Measurements from ENCODE around the gene PLA2G15.
A peak's percentile ranks its signal among the peaks of the same experiment; 100 is the strongest.

PLA2G15 gene

DNA sequence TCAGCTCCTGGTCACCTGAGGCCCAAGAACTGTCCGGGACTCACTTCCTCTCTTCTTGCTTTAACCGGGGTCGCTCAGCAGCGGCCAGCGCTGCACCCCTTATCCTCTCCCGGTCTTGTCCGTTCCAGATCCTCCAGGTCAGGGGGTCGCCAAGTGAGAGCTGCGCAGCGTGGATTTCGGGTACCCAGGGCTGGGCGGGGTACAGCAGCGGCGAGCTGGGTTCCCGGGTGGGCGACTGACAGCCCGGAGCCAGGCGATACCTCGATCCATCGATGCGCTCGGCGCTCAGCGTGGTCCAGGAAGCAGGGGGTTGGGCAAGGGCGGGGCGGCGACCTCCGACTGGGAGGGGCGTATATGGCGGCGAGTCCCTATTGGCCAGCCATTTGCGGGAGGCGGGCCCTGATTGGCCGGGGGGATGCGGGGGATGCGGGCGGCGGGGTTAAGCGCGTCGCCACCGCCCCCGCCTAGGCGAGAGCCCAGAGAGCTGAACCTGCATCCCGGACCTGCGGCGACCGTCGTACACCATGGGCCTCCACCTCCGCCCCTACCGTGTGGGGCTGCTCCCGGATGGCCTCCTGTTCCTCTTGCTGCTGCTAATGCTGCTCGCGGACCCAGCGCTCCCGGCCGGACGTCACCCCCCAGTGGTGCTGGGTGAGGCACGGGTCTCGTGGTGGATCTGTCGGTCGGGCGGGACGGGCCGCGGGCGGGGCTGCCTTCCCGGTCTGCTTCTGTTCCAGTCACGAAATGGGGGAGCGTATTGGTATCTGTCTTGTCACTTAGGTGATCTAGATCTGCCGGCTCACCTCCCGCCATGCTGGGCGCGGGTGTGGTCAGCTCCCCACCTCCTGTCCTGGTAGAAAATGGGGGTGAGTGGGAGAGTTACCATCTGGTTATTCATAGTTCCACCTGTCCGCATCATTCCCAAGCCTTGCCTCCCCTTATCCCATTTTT lies at the start of gene PLA2G15:
TSS of gene PLA2G15 (plus strand) at position 471 of the 951 bp plus-strand sequence. CDS start at position 525, 54 bp downstream.
- peak; percentile 93 for FAIRE-seq
- DNase-seq (ENCODE audit: insufficient read length, low spot score), result peak; percentile 94

DNA sequence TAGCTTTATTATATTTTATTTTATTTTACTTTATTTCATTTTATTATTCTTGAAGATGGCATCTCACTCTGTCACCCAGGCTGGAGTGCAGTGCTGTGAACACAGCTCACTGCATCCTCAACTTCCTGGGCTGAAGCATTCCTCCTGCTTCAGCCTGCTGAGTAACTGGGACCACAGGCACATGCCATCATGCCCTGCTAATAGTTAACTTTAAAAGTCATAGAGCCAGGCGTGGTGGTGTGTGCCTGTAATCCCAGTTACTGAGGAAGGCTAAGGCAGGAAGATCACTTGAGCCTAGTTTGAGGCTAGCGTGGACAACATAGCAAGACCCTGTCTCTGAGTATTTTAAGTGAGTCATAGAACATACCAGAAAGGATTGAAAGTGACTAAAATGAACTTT lies 47.9 kb upstream of the PLA2G15 start:
- no peak for FAIRE-seq
- DNase-seq (ENCODE audit: insufficient read length, low spot score), result no peak

DNA sequence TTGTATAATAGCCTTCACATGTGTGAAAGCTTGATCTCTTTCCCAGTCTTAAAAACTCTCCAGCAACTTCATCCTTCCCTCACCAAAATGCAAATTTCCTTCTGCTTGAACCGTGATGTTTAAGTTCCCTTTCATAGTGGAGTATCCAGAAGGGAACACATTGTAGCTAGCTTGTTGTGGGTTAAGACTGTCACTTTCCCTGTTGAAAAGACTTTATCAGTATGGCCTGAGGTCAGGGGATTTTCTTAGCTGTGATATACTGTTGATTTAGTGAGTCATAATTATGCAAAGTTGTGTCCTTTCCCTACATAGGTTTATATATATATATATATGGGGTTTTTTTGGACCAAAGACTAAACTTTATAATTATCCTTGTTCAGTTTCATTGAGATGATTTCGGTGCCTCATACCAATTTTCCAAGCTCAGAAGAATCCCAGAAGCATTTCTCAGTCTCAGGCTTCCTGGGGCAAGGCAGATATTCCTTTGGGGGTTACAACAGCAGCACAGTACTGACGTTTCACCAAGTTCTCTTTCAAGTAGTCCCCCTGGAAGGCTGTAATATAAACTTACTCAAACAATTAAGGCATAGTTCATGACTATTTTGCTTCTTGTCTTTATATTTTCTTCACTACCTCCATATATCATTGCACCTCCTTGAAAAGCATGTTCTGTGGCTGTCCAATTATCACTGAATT lies 44.9 kb upstream of the PLA2G15 start:
- peak; percentile 13 for FAIRE-seq
- peak; percentile 32 for DNase-seq (ENCODE audit: insufficient read length, low spot score)

- no peak for DNase-seq (ENCODE audit: insufficient read length, low spot score)
- no peak for FAIRE-seq
Measured at GRCh38 chr16:68202091-68202519, 43.1 kb upstream of the PLA2G15 start.

GRCh38 chr16:68206245-68206644 lies 38.9 kb upstream of the PLA2G15 start:
- FAIRE-seq (no peak), DNase-seq (ENCODE audit: insufficient read length, low spot score) (no peak)

GRCh38 chr16:68214726-68215125 lies 30.4 kb upstream of the PLA2G15 start:
- no peak for FAIRE-seq
- no peak for DNase-seq (ENCODE audit: insufficient read length, low spot score)

- no peak for FAIRE-seq
- DNase-seq (ENCODE audit: insufficient read length, low spot score), result no peak
Measured at GRCh38 chr16:68215302-68215701, 29.9 kb upstream of the PLA2G15 start.

- DNase-seq (ENCODE audit: insufficient read length, low spot score), result no peak
- no peak for FAIRE-seq
Measured at GRCh38 chr16:68216240-68216639, 28.9 kb upstream of the PLA2G15 start.

GRCh38 chr16:68217506-68217905 lies 27.7 kb upstream of the PLA2G15 start:
- no peak for DNase-seq (ENCODE audit: insufficient read length, low spot score)
- FAIRE-seq, result no peak

GRCh38 chr16:68219725-68220351 lies 25.3 kb upstream of the PLA2G15 start:
- DNase-seq (ENCODE audit: insufficient read length, low spot score), result no peak
- FAIRE-seq, result no peak

DNA sequence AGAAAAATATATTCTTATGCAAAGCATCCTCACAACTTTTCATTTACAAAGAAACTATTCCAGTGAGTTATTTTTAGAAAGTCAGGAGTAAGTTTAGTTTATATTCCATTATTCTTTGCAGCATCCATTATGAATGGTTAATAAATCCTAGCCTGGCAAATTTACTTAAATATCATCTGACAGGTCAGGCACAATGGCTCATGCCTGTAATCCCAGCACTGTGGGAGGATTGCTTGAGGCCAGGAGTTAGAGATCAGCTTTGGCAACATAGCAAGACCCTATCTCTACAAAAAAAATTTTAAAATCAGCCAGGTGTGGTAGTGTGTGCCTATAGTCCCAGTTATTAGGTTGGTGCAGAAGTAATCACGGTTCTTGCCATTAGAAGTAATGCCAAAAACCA lies 22.1 kb upstream of the PLA2G15 start:
- no peak for FAIRE-seq
- no peak for DNase-seq (ENCODE audit: insufficient read length, low spot score)

DNA sequence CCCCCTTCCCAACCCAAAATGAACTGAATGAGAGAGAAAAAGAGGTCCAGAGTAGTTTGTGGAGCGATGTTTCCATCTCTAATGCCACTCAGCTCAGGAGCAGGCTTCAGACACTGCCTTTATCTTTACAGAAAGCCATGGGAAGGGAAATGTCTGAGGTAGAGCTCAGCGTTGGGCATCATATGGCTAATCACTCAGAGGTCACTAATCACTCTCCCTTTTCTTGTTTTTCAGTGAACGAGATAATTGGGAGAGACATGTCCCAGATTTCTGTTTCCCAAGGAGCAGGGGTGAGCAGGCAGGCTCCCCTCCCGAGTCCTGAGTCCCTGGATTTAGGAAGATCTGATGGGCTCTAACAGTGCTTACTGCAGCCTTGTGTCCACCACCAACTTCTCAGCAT lies 19.1 kb upstream of the PLA2G15 start:
- no peak for DNase-seq (ENCODE audit: insufficient read length, low spot score)
- FAIRE-seq, result no peak

DNA sequence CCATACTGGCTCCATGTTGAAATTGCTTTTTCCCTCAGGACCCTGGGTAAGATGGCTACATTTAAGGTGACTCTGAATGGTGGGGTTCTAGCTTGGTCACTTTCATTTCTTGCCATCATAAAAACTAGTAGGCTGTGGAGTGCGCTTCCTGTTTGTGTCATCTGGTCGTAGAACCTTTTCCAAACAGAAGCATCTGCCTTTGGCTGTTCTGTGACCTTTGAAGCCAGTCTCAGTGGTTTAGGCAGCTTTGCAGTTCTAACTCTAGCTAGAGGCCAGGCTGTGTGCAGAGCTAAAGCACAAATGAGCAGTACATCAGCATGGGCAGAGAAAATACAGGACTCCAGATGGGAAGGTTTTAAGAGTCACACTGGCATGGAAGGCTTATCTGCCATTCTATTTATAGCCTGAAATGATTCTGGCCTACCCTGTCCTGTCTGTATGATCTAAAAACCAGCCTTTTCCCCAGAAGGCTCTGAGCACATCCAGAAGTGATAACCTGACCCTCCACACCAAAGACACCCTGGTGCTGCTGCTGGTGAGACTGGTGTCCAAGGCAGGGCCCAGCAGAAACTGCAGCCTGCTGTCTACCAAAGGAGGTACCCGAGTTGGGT lies 17.9 kb upstream of the PLA2G15 start:
- DNase-seq (ENCODE audit: insufficient read length, low spot score), result no peak
- FAIRE-seq, result no peak

DNA sequence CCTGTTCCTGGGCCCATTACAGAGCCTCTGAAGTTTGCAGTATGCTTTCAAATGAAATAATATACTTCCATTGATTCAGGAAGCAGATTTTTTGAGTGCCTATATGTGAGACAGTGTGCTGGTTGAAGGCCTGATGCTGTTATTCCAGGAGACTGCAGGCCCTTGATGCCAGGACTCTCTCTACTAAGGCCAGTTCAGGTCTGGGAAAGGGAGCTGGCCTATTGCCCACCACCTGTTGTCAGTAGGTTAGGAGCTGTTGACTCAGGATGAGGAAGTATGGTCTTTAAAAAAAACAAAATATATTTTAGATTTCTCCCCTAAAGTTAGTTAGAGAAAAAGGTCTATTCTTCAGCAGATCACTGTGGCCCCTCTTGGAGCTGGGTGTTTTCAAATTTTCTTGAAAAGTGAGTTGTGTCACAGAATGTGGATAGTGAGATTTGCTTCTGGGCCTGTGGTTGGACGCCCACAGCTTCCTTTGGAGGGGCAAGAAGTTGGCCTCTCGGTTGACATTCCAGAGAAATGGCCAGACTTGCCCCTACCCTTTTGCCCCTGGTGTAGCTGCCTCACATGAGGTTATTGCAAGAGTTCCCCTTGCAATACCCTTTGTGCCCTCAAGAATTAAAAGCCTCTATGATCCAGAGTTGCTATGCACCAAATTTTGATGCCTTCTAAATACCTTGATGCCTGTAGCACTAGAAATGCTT lies 17.2 kb upstream of the PLA2G15 start:
- no peak for DNase-seq (ENCODE audit: insufficient read length, low spot score)
- FAIRE-seq, result no peak

DNA sequence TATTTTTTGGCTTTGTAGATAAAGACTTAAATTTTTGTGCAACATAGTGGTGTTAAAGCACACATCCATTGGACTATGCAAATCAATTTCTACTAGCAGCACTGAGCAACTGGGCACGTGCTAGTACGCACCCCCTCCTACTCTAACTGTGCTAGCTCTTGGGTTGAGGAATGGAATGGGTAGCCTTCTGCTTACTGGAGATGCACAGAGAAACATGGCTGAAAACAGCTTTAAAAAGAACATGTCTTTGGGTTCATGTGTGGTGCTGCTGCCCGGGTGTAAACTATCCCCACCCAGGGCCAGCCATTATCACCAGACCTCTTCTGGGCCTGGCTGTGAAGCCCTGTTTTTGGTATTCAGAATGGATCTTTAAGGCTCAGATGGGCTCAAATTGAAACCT lies 16.5 kb upstream of the PLA2G15 start:
- no peak for FAIRE-seq
- no peak for DNase-seq (ENCODE audit: insufficient read length, low spot score)

DNA sequence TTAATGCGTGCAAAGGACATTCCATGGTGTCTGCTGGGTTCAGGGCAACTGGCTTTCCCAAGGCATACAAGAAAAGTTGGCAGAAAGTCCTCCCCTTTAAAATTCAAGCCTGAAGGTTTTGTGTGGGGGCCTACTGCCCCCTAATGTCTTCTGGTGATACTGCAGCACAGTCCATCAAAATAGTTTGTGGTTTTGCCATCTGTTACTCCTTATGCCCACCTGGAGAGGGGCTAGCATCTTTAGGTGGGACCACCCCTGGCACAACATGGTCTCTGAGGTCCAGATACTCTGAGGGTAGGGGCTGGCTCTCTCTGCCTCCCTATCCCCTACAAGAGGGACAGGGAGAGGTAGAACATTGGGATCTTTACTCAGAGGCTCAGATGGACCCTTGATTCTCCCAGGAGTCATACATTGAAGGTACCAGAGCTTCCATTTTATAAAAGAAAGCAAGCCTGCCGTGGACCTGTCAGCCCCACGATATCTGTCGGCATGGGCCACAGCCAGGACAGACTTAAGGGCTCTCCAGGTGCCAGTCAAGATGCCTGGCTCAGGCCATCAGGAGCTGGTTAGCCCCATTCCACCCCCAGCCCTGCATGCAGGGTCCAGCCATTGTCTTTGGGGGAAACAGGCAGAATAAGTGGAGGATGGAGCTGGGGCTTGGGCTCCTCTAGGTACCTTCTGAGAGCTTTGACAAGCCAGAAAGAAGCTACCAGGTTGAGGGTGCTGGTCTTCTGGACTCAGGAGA lies 15.6 kb upstream of the PLA2G15 start:
- DNase-seq (ENCODE audit: insufficient read length, low spot score) (peak; percentile 74), FAIRE-seq (peak; percentile 44)

DNA sequence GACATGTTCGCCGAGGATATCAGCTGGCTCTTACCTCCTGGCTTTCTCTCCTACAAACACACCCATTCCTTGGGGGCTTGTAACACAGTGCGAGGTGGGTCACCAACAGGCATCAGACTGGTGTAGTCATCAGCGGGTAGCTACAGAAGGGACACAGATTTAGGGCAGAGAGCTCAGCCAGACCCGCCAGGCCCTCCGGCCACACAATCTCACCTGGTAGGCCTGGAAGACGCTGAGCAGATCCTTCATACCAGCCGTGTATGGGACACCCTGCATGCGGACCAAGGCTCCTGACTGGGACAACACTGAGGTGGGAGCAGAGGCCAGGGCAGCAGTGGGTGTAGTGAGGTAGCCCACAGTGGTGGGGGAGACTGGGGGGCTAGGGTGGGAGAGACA lies 15.0 kb upstream of the PLA2G15 start:
- FAIRE-seq (no peak), DNase-seq (ENCODE audit: insufficient read length, low spot score) (no peak)

GRCh38 chr16:68230956-68231355 lies 14.2 kb upstream of the PLA2G15 start:
- no peak for FAIRE-seq
- no peak for DNase-seq (ENCODE audit: insufficient read length, low spot score)

GRCh38 chr16:68231384-68232136 lies 13.6 kb upstream of the PLA2G15 start:
- DNase-seq (ENCODE audit: insufficient read length, low spot score), result no peak
- FAIRE-seq, result peak; percentile 4
